SK-N-SH (cell line): ENCODE measurements around the gene BAIAP2L1.

Source experiments
- EP300 ChIP-seq, 2 experiments: IDR thresholded peaks; 2 replicates each; pipeline versions ENCODE4 v1.4.0 to v1.6.1; 2012; ENCODE audit warnings: borderline replicate concordance in 1 of 2, low read depth in 1 of 2, low read length in 1 of 2
- FOXJ3 ChIP-seq: sonication (generic); formaldehyde crosslinking; IDR thresholded peaks from 2 replicates; pipeline ENCODE4 v1.5.1; 2020; ENCODE audit warnings: mild to moderate bottlenecking, missing genetic modification reagents
- JUND ChIP-seq: IDR thresholded peaks from 2 replicates; pipeline ENCODE4 v1.4.0; 2012
- NRF1 ChIP-seq: IDR thresholded peaks from 2 replicates; pipeline ENCODE4 v1.6.1; 2012; ENCODE audit warnings: low read depth, mild to moderate bottlenecking, low read length
- RCOR1 ChIP-seq: fragments of 150-350 bp; IDR thresholded peaks from 2 replicates; pipeline ENCODE4 v1.6.1; 2017; ENCODE audit warnings: antibody characterized with exemption, low read length
- YY1 ChIP-seq: IDR thresholded peaks from 2 replicates; pipeline ENCODE4 v1.4.0; 2012; ENCODE audit warnings: low read depth, mild to moderate bottlenecking
- TF ChIP-seq, protein P1 (sequence below): IDR thresholded peaks from 2 replicates; pipeline ENCODE4 v1.4.0; 2012; ENCODE audit warnings: low read depth

DNA sequence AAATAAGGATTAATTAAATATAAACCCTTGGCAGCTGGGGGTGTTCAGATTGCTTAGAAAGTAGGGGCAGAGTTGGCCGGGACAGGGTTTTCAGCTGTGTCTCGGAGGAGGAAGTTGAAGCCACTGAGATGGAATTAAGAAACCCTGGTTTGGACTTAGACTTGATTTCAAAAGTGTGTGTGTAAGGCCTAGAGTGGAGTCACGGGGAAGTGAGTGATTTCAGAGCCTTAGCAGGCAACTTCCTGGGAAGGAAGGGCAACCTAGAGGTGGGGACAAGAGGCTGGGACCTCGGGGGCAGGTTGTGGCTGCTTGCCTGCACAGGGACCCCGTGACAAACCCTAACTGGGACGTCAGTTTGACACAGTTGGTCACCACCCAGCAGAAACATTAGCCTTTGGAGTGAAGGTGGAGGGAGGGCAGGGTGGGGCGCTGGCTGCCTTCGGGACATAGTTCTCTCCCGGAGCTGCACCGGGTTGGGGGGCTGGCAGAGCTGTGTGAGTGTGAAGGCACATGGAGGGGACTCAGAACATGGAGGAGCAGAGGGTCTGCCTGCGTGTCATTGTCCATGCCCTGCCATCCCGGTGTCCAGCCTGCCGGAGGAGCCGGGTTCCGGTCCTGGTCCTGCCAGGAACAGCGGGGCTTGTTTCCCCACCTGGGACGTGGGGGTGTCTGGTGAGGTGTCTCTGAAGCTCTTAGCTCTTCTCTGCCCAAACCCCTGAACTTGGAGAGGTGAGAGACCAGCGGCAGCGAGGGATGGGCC, 117.6 kb downstream of the BAIAP2L1 start:
- TF ChIP-seq RCOR1 (no peak), EP300 (IDR thresholded peaks at IDR 0.05; ENCODE audit: borderline replicate concordance in 1 of 2, low read depth in 1 of 2, low read length in 1 of 2) (no peak), FOXJ3 (no peak), JUND (no peak), NRF1 (no peak), YY1 (no peak)
- TF ChIP-seq, protein P1, sequence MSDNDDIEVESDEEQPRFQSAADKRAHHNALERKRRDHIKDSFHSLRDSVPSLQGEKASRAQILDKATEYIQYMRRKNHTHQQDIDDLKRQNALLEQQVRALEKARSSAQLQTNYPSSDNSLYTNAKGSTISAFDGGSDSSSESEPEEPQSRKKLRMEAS, result no peak
